GM12864 (cell line): Measurements from ENCODE around the gene TMEM132D.
"Not testable (repeated sequence)": the region's sequence is repeated elsewhere in the genome, so short reads cannot be mapped to it uniquely, and the experiment has no call there.

Experiments
- DNase-seq: peaks from one replicate; pipeline ENCODE4 v3.0.0-alpha.2; 2011; ENCODE audit warnings: low read depth
- H3K4me3 ChIP-seq: 2 replicates; pipeline ENCODE4 v1.5.1; 2011; ENCODE audit warnings: mild to moderate bottlenecking, low read depth, low read length, control low read depth
- CTCF ChIP-seq: IDR thresholded peaks from 2 replicates; pipeline ENCODE4 v1.5.1; 2011; ENCODE audit warnings: low read depth, mild to moderate bottlenecking, moderate library complexity, low read length, control low read depth, inconsistent platforms; ENCODE audit errors: missing control alignments

The TMEM132D gene

DNA sequence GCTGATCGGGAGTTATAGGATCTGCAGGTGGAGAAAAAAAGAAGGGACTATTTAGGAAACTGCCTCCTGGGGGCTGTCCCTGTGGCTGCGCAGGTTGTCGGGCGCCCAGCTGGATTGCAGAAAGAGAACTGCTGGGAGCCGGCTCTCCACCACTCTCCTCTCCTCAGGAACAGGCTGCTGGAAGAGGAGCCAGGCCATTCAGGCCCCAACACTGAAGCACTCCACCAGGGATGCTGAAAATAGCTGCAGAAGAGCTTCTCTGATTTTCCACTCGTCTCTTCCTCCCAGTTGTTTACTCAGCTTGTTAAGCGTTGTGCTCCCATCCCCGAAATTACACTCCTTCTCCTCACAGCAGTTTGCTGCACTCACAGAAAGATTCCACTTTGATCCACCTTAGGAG lies 703.2 kb downstream of the TMEM132D start:
- H3K4me3 ChIP-seq, result no peak overlapping the region
- no peak for TF ChIP-seq CTCF
- DNase-seq, result no peak

- no peak for DNase-seq
- H3K4me3 ChIP-seq, result no peak overlapping the region
- no peak for TF ChIP-seq CTCF
Observed at GRCh38 chr12:129196927-129197326, 706.9 kb downstream of the TMEM132D start.

GRCh38 chr12:129195081-129195480 lies 708.7 kb downstream of the TMEM132D start:
- TF ChIP-seq CTCF, result no peak
- no peak for DNase-seq
- no peak overlapping the region for H3K4me3 ChIP-seq

DNA sequence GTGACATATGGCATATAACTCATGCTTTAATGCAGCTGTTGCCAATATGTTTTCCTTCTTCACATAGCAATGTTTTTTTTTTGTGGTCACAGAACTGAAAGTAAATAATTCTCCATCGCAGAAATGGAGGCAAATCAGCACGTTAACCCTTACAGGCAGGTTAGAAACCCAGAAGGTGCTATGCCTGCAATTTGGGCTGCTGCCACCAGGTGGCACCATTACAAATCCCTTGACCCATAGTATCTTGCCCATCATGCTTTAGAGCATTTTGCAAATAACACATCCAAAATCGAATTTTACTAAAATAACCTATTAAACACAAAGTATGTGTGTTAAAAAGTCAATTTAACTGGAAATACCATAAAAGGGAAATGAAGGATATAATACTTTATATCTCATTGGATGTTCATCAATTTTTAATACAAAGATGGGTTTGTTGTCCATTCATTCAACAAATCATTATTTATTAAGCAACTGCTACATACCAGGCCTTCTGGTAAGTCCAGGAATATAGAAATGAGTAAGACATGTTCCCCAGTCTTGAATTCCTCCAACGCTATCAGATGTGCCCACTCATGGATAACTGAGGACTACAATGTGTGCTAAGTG lies 710.5 kb downstream of the TMEM132D start:
- TF ChIP-seq CTCF, result peak; percentile 74
- H3K4me3 ChIP-seq, result no peak overlapping the region
- peak; percentile 4 for DNase-seq

GRCh38 chr12:129190827-129191226 lies 713.0 kb downstream of the TMEM132D start:
- no peak overlapping the region for H3K4me3 ChIP-seq
- no peak for DNase-seq
- TF ChIP-seq CTCF, result no peak

DNA sequence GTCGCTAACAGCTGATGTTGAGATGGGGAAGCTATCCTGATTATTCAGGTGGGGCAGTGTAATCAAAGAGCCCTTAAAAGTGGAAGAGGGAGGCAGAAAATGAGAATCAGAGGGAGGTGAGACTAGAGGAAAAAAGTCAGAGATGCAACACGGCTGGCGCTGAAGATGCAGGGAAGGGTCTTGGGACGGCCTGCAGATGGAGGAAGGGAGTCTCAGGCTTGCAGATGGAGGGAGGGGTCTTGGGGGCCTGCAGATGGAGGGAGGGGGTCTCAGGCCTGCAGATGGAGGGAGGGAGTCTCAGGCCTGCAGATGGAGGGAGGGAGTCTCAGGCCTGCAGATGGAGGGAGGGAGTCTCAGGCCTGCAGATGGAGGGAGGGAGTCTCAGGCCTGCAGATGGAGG lies 713.9 kb downstream of the TMEM132D start:
- H3K4me3 ChIP-seq, DNase-seq: not testable (repeated sequence)

DNA sequence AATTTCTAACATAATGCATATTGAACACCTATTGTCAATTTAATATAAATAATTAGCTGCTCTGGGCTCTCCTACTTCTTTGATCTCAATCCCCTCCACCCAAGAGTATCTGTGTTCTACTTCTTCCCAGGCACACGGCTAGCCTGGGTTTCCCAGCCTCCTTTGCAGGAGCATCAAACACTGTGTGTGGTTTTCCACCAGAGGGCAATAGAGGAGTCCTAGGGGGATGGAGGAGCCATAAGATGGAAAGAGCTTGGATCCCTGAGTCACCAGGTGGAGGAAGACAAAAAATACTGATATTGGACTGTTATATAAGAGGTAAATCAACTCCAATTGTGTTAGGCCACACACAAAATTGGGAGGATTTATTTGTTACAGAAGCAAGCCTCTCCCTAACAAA lies 716.9 kb downstream of the TMEM132D start:
- no peak for TF ChIP-seq CTCF
- H3K4me3 ChIP-seq, result no peak overlapping the region
- no peak for DNase-seq

DNA sequence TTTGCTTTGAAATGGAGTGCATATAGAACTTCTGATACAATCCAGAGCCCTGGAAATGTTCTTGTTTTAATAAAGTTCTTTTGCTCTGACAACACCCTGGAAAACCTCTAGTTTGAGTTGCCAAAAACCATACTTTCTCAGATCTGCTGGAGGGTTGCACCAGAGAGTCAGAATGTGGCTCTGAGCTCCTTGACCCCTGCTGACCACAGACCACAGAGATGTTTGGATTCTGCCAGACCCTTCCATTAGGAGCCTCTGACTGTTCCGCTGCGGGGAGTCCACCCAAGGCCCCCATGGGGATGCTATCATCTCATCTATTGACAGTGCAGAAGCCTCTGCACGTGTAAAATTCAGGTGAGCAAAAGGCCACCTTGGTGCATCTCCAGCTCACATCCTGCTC lies 718.0 kb downstream of the TMEM132D start:
- TF ChIP-seq CTCF, result no peak
- DNase-seq, result no peak
- H3K4me3 ChIP-seq, result no peak overlapping the region
